Endothelial cell of umbilical vein (primary cell): Measurements from ENCODE around the gene MYO18A. TPM values are rescaled to one million over a fixed set of nuclear protein-coding genes. Genes with fewer than 3 reads are reported as not detected.

Experiments used
- BruUV-seq: library from RNA; stranded (reverse); fragments of 400-500 nt; replicated peaks from 2 replicates; lab custom pipeline; 2021; lab: Mats Ljungman, UMichigan
- CTCF ChIA-PET: fragments of 300-600, 350-600 bp; sonication (Branson Sonifier 250); formaldehyde crosslinking; loops from one replicate; lab custom pipeline; 2021; ENCODE audit warnings: antibody characterized with exemption, inconsistent platforms; lab: Charles Lee
- POLR2A ChIA-PET: fragments of 300-600, 350-600 bp; sonication (Branson Sonifier 250); formaldehyde crosslinking; loops from one replicate; lab custom pipeline; 2021; ENCODE audit warnings: antibody characterized with exemption, inconsistent platforms; lab: Charles Lee
- DNase-seq: peaks from one replicate; pipeline ENCODE4 v3.0.0-alpha.2; 2011; ENCODE audit warnings: low read depth, low spot score
- FAIRE-seq: peaks from 2 replicates; lab custom pipeline; 2011; peaks lifted over from hg19 to GRCh38; lab: Jason Lieb, UNC
- H2AFZ ChIP-seq: 2 replicates; pipeline ENCODE4 v1.6.0; 2012; ENCODE audit warnings: low read depth, low read length, control low read depth, inconsistent platforms
- H3K27ac ChIP-seq: 2 replicates; pipeline ENCODE4 v1.5.1; 2011; ENCODE audit warnings: low read depth, mild to moderate bottlenecking, control low read depth, low read length, moderate library complexity; ENCODE audit not compliant: insufficient read depth
- H3K27me3 ChIP-seq, 2 experiments: 2 replicates each; pipeline versions ENCODE4 v1.6.0 to v1.6.1; 2011; ENCODE audit warnings: low read length in 2 of 2, mixed read lengths in 1 of 2; ENCODE audit not compliant: control insufficient read depth in 2 of 2, insufficient read depth in 2 of 2
- H3K36me3 ChIP-seq, 2 experiments: 2 replicates in 1 of 2; 3 replicates in 1 of 2; pipeline ENCODE4 v1.5.1; 2011; ENCODE audit warnings: low read length in 2 of 2, mild to moderate bottlenecking in 1 of 2, moderate library complexity in 1 of 2; ENCODE audit not compliant: control insufficient read depth in 2 of 2, insufficient read depth in 2 of 2; ENCODE audit errors: extremely low read depth in 1 of 2
- H3K4me1 ChIP-seq: 3 replicates; pipeline ENCODE4 v1.5.1; 2011; ENCODE audit warnings: mild to moderate bottlenecking, low read length; ENCODE audit not compliant: control insufficient read depth, insufficient read depth; ENCODE audit errors: extremely low read depth
- H3K4me2 ChIP-seq: 2 replicates; pipeline ENCODE4 v1.6.1; 2011; ENCODE audit warnings: low read length, control low read depth, mixed read lengths; ENCODE audit not compliant: insufficient read depth
- H3K4me3 ChIP-seq, 3 experiments: fragments of 200-600 bp in 1 of 3; sonication (generic), shearing (Covaris generic) in 1 of 3; replicated peaks in 1 of 3; 2 replicates each; pipeline ENCODE4 v1.5.1; 2011 to 2016; ENCODE audit warnings: control low read depth in 3 of 3, low read length in 3 of 3, mild to moderate bottlenecking in 2 of 3, inconsistent platforms in 1 of 3, low read depth in 1 of 3, moderate library complexity in 1 of 3; ENCODE audit not compliant: insufficient read depth in 1 of 3
- H3K79me2 ChIP-seq: 2 replicates; pipeline ENCODE4 v1.6.0; 2012; ENCODE audit warnings: low read length, inconsistent platforms; ENCODE audit not compliant: control insufficient read depth, insufficient read depth
- H3K9ac ChIP-seq: replicated peaks from 2 replicates; pipeline ENCODE3; 2011; ENCODE audit warnings: low read length, control low read depth; ENCODE audit not compliant: insufficient read depth; ENCODE audit errors: extremely low read depth
- H3K9me1 ChIP-seq: replicated peaks from 3 replicates; pipeline ENCODE4 v1.6.0; 2011; ENCODE audit warnings: mild to moderate bottlenecking, low read length; ENCODE audit not compliant: control insufficient read depth, insufficient read depth; ENCODE audit errors: extremely low read depth
- H3K9me3 ChIP-seq: replicated peaks from 2 replicates; pipeline ENCODE4 v1.5.1; 2012; ENCODE audit warnings: low read length, inconsistent platforms; ENCODE audit not compliant: control insufficient read depth, insufficient read depth
- H4K20me1 ChIP-seq: replicated peaks from 2 replicates; pipeline ENCODE3; 2011; ENCODE audit warnings: mild to moderate bottlenecking, low read length; ENCODE audit not compliant: control insufficient read depth, insufficient read depth; ENCODE audit errors: extremely low read depth
- CTCF ChIP-seq, 2 donors: IDR thresholded peaks; 1 replicate in 1 of 2; 2 replicates in 1 of 2; pipeline ENCODE4 v1.5.1; 2011; ENCODE audit warnings: low read length in 2 of 2, mild to moderate bottlenecking in 2 of 2, moderate library complexity in 2 of 2, control low read depth in 1 of 2, inconsistent platforms in 1 of 2, low read depth in 1 of 2; ENCODE audit not compliant: insufficient read depth in 1 of 2; ENCODE audit errors: extremely low read depth in 1 of 2
- EZH2 ChIP-seq: IDR thresholded peaks from 2 replicates; pipeline ENCODE4 v1.6.1; 2012; ENCODE audit warnings: borderline replicate concordance, low read depth, mild to moderate bottlenecking, moderate library complexity, low read length, inconsistent platforms; ENCODE audit not compliant: severe bottlenecking
- FOS ChIP-seq: IDR thresholded peaks from 2 replicates; pipeline ENCODE4 v1.6.1; 2011; ENCODE audit warnings: mild to moderate bottlenecking, low read length, moderate library complexity, borderline replicate concordance; ENCODE audit not compliant: insufficient read depth
- GATA2 ChIP-seq: IDR thresholded peaks from 2 replicates; pipeline ENCODE4 v1.7.0; 2011; ENCODE audit warnings: low read depth, mild to moderate bottlenecking, moderate library complexity, mixed read lengths, low read length; ENCODE audit not compliant: insufficient read length, insufficient read depth
- JUN ChIP-seq: IDR thresholded peaks from 2 replicates; pipeline ENCODE4 v1.6.1; 2011; ENCODE audit warnings: borderline replicate concordance, low read depth; ENCODE audit not compliant: insufficient read length, insufficient read depth
- MAX ChIP-seq: IDR thresholded peaks from 2 replicates; pipeline ENCODE4 v1.6.1; 2011; ENCODE audit not compliant: insufficient read depth, insufficient read length
- MYC ChIP-seq: IDR thresholded peaks from one replicate; pipeline ENCODE4 v1.6.1; 2011; ENCODE audit warnings: mild to moderate bottlenecking, low read depth, low read length
- POLR2A ChIP-seq: IDR thresholded peaks from 2 replicates; pipeline ENCODE4 v1.6.1; 2012; ENCODE audit warnings: low read depth, mild to moderate bottlenecking, control low read depth, low read length
- POLR2AphosphoS5 ChIP-seq: IDR thresholded peaks from 2 replicates; pipeline ENCODE4 v1.6.1; 2012; ENCODE audit warnings: low read depth, mild to moderate bottlenecking, control low read depth, low read length, moderate library complexity; ENCODE audit not compliant: insufficient read depth
- dilution Hi-C: fragments of 300-500 bp; cut with MboI; formaldehyde crosslinking; loops from one replicate; pipeline ENCODE4 v1.15.0; 2019; ENCODE audit warnings: low sequenced_read_pairs; ENCODE audit not compliant: extremely low pct_ligation_motif_present
- intact Hi-C: fragments of 100-400 bp; cut with micrococcal nuclease; formaldehyde crosslinking; loops from one replicate; pipeline ENCODE4 v1.10.0; 2022
- polyA plus RNA-seq, 4 experiments: library from polyadenylated mRNA; depleted of rRNA in 3 of 4; stranded (reverse) in 3 of 4; unstranded in 1 of 4; fragments of >200 nt; gene quantifications; 2 replicates each; pipeline versions ENCODE4 v1.2.1 to v1.2.3, GENCODE V29; 2011 to 2012; ENCODE audit warnings: missing spikeins in 1 of 4
- total RNA-seq: library from RNA; stranded (reverse); gene quantifications from 2 replicates; pipeline ENCODE4 v1.2.3, GENCODE V29; 2021

MYO18A gene
- total and polyA plus RNA-seq, 2 donors (not counting 3 experiments of a cell fraction or from before 2014, with no cell fraction given) = 3.9 to 28.3 TPM

GRCh38 chr17:29058391-29058790, 121.8 kb downstream of the MYO18A start:
- Histone ChIP-seq H3K4me1 (no peaks in the 10 kb centered on the region), H3K79me2 (no peaks in the 10 kb centered on the region), H3K9me3 (no peaks in the 10 kb centered on the region), H3K4me3 (no peak overlapping the region), H3K27me3 (peaks cover 3 to 4% of the 10 kb centered on the region in 2 experiments), H3K27ac (no peak overlapping the region), H3K4me2 (no peak overlapping the region), H4K20me1 (no peaks in the 10 kb centered on the region), H3K36me3 (no peaks in the 10 kb centered on the region), H3K9me1 (no peaks in the 10 kb centered on the region), H2AFZ (no peak overlapping the region), H3K9ac (no peak overlapping the region)
- dilution Hi-C loops = no loop called here
- DNase-seq = no peak
- FAIRE-seq = no peak
- BruUV-seq = no TSS peak
- TF ChIP-seq CTCF (IDR thresholded peaks at IDR 0.05; ENCODE audit: extremely low read depth in 1 of 2, insufficient read depth in 1 of 2, low read depth in 1 of 2, low read length in 2 of 2) = no peak
- no peak for TF ChIP-seq POLR2A
- no peak for TF ChIP-seq EZH2
- TF ChIP-seq JUN = no peak
- TF ChIP-seq MYC = no peak
- TF ChIP-seq FOS = no peak
- TF ChIP-seq GATA2 = no peak
- no peak for TF ChIP-seq MAX
- no peak for TF ChIP-seq POLR2AphosphoS5
- CTCF ChIA-PET = no interaction called here
- POLR2A ChIA-PET = no interaction called here
- intact Hi-C loops = no loop called here
